Measurements from ENCODE around the gene MGAT5.

The MGAT5 gene

GRCh38 chr2:134325696-134326095, 71.8 kb downstream of the MGAT5 start:
- Histone ChIP-seq H3K4me1 (ENCODE audit: insufficient read depth, low read length, severe bottlenecking) (no peaks in the 10 kb centered on the region), H2AFZ (ENCODE audit: low read length) (no peak overlapping the region), H3K9me3 (ENCODE audit: low read length) (no peaks in the 10 kb centered on the region), H3F3A (ENCODE audit: insufficient read depth, low read length) (no peaks in the 10 kb centered on the region), H3K4me3 (ENCODE audit: low read depth, low read length, poor library complexity, severe bottlenecking) (no peak overlapping the region), H3K27ac (ENCODE audit: low read depth, low read length, poor library complexity, severe bottlenecking) (no peak overlapping the region), H3K4me2 (ENCODE audit: low read length) (no peak overlapping the region), H3K27me3 (ENCODE audit: insufficient read depth, low read length) (no peaks in the 10 kb centered on the region), H3K9me2 (ENCODE audit: low read depth, low read length) (no peaks in the 10 kb centered on the region), H3K79me2 (ENCODE audit: insufficient read depth, low read length) (no peaks in the 10 kb centered on the region), H3K9ac (ENCODE audit: low read length) (no peak overlapping the region), H3K36me3 (ENCODE audit: insufficient read depth, low read length) (peaks cover 94% of the 10 kb centered on the region), H4K20me1 (ENCODE audit: insufficient read depth, low read length) (no peaks in the 10 kb centered on the region)
- TF ChIP-seq EZH2 (IDR thresholded peaks at IDR 0.05; ENCODE audit: borderline replicate concordance, low read length): no peak
- no peak for TF ChIP-seq CTCF (IDR thresholded peaks at IDR 0.05; ENCODE audit: low read length)

- Histone ChIP-seq H4K20me1 (ENCODE audit: insufficient read depth, low read length) (no peaks in the 10 kb centered on the region), H3K27ac (ENCODE audit: low read depth, low read length, poor library complexity, severe bottlenecking) (no peak overlapping the region), H3K79me2 (ENCODE audit: insufficient read depth, low read length) (no peaks in the 10 kb centered on the region), H3K4me3 (ENCODE audit: low read depth, low read length, poor library complexity, severe bottlenecking) (no peak overlapping the region), H3K27me3 (ENCODE audit: insufficient read depth, low read length) (no peaks in the 10 kb centered on the region), H2AFZ (ENCODE audit: low read length) (no peak overlapping the region), H3K36me3 (ENCODE audit: insufficient read depth, low read length) (peaks cover 89% of the 10 kb centered on the region), H3K4me2 (ENCODE audit: low read length) (no peak overlapping the region), H3K4me1 (ENCODE audit: insufficient read depth, low read length, severe bottlenecking) (no peaks in the 10 kb centered on the region), H3K9ac (ENCODE audit: low read length) (no peak overlapping the region), H3K9me2 (ENCODE audit: low read depth, low read length) (no peaks in the 10 kb centered on the region), H3K9me3 (ENCODE audit: low read length) (0 out of 2 replicates have a peak, but pooled peaks cover 4% of the 10 kb centered on the region), H3F3A (ENCODE audit: insufficient read depth, low read length) (no peaks in the 10 kb centered on the region)
- no peak for TF ChIP-seq CTCF (IDR thresholded peaks at IDR 0.05; ENCODE audit: low read length)
- TF ChIP-seq EZH2 (IDR thresholded peaks at IDR 0.05; ENCODE audit: borderline replicate concordance, low read length): no peak
Observed at GRCh38 chr2:134327367-134327766, 73.5 kb downstream of the MGAT5 start.

GRCh38 chr2:134331081-134331480, 77.2 kb downstream of the MGAT5 start:
- H3F3A ChIP-seq (ENCODE audit: insufficient read depth, low read length): no peaks in the 10 kb centered on the region
- no peaks in the 10 kb centered on the region for H3K79me2 ChIP-seq (ENCODE audit: insufficient read depth, low read length)
- no peaks in the 10 kb centered on the region for H4K20me1 ChIP-seq (ENCODE audit: insufficient read depth, low read length)
- no peak overlapping the region for H3K4me2 ChIP-seq (ENCODE audit: low read length)
- no peaks in the 10 kb centered on the region for H3K4me1 ChIP-seq (ENCODE audit: insufficient read depth, low read length, severe bottlenecking)
- no peak overlapping the region for H2AFZ ChIP-seq (ENCODE audit: low read length)
- H3K36me3 ChIP-seq (ENCODE audit: insufficient read depth, low read length): peaks cover 72% of the 10 kb centered on the region
- no peaks in the 10 kb centered on the region for H3K9me2 ChIP-seq (ENCODE audit: low read depth, low read length)
- H3K9me3 ChIP-seq (ENCODE audit: low read length): 0 out of 2 replicates have a peak, but pooled peaks cover 4% of the 10 kb centered on the region
- H3K9ac ChIP-seq (ENCODE audit: low read length): no peak overlapping the region
- no peak overlapping the region for H3K27ac ChIP-seq (ENCODE audit: low read depth, low read length, poor library complexity, severe bottlenecking)
- no peak for TF ChIP-seq CTCF (IDR thresholded peaks at IDR 0.05; ENCODE audit: low read length)
- no peak for TF ChIP-seq EZH2 (IDR thresholded peaks at IDR 0.05; ENCODE audit: borderline replicate concordance, low read length)
- no peak overlapping the region for H3K4me3 ChIP-seq (ENCODE audit: low read depth, low read length, poor library complexity, severe bottlenecking)
- H3K27me3 ChIP-seq (ENCODE audit: insufficient read depth, low read length): no peaks in the 10 kb centered on the region
